ENCODE measurements around the gene MDN1.

MDN1 gene

DNA sequence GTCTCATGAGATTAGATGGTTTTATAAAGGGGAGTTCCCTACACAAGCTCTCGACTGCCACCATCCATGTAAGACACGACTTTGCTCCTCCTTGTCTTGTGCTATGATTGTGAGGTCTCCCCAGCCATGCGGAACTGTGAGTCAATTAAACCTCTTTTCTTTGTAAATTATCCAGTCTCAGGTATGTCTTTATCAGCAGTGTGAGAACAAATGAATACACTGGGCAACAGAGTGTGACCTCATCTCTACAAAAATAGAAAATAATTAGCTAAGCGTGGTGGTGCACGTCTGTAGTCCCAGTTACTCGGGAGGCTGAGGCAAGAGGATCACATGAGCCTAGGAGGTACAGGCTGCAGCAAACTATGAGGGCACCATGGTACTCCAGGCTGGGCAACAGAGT lies 51.3 kb downstream of the MDN1 start:
- no peak overlapping the region for H3K4me3 ChIP-seq (ENCODE audit: low read length)
- TF ChIP-seq, protein P1, sequence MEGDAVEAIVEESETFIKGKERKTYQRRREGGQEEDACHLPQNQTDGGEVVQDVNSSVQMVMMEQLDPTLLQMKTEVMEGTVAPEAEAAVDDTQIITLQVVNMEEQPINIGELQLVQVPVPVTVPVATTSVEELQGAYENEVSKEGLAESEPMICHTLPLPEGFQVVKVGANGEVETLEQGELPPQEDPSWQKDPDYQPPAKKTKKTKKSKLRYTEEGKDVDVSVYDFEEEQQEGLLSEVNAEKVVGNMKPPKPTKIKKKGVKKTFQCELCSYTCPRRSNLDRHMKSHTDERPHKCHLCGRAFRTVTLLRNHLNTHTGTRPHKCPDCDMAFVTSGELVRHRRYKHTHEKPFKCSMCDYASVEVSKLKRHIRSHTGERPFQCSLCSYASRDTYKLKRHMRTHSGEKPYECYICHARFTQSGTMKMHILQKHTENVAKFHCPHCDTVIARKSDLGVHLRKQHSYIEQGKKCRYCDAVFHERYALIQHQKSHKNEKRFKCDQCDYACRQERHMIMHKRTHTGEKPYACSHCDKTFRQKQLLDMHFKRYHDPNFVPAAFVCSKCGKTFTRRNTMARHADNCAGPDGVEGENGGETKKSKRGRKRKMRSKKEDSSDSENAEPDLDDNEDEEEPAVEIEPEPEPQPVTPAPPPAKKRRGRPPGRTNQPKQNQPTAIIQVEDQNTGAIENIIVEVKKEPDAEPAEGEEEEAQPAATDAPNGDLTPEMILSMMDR (conservative IDR thresholded peaks at IDR 0.05; ENCODE audit: low read length), result no peak
- DNase-seq (ENCODE audit: low read depth), result no peak

DNA sequence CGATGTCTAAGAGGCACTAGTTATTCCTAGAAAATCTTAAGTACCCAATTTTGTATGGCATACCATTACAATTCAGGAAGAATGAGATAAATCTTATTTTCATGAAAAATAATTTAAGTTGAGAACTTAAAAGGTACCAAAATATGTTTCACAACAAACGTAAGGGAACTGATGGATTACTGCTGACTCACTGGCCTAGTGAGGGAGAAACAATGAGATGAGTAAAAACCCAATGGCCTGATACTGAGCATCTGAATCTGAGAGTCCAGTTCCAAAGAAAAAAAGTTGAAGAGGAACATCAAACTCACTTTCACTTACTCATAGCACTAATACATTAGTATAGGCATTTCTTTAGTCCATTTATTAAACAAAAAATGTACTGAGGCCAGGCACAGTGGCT lies 56.0 kb downstream of the MDN1 start:
- TF ChIP-seq, protein P1 (conservative IDR thresholded peaks at IDR 0.05; ENCODE audit: low read length), result no peak
- DNase-seq (ENCODE audit: low read depth), result peak; percentile 22
- H3K4me3 ChIP-seq (ENCODE audit: low read length), result no peak overlapping the region

DNA sequence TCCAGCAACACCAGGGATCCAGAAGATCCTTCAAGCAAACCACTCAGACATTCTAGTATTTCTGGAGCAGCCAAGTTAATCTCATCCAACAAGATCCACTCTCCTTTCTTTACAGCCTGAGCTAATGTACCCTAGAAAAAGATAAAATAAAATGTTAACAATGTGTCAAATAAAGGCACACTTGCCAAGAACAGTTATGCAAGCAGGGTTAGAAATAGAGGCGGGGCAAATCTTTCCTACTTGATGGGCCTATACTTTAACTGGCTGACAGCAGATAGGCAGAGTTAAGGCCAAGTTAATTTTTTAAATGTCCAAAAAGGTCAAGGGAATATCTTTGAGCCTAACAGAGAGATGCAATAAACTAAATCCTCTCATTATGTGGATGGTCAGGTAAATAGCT lies 60.8 kb downstream of the MDN1 start:
- TF ChIP-seq, protein P1 (conservative IDR thresholded peaks at IDR 0.05; ENCODE audit: low read length), result no peak
- no peak overlapping the region for H3K4me3 ChIP-seq (ENCODE audit: low read length)
- no peak for DNase-seq (ENCODE audit: low read depth)

DNA sequence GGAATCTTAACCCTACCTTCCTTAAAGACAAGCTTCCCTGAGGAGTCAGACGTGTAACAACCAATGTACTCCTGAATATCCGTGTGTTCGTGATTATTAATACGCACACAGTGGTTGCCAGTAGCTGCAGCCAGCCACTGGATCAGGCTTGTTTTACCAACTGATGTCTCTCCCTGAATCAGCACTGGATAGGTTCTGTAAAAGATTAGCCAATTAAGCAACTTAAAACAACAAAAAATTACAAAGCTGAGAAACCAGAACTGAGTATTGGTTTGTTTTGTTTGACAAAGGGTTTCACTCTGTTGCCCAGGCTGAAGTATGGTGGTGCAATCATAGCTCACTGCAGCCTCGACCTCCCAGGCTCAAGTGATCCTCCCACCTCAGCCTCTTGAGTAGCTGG lies 69.3 kb downstream of the MDN1 start:
- H3K4me3 ChIP-seq (ENCODE audit: low read length), result no peak overlapping the region
- DNase-seq (ENCODE audit: low read depth), result no peak
- TF ChIP-seq, protein P1 (conservative IDR thresholded peaks at IDR 0.05; ENCODE audit: low read length), result no peak

DNA sequence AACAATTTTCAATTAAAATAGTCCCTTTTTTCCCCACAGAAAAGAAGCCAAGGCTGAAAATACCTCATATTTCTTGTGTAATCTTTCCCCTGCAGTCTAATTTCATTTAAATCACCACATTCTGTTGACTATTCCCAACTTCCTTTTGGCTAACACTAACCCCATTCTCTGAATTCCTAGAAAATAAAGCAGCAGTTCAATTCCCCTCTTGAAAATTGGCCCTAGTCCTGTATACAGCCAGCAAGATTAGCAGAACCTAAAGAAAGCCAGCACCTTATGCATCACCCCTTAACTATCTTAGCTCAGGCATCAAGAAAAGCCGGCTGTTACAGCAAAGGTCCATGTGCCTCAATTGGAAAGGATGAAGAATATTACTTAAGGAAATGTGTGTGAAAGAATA lies 69.7 kb downstream of the MDN1 start:
- peak; percentile 35 for DNase-seq (ENCODE audit: low read depth)
- TF ChIP-seq, protein P1 (conservative IDR thresholded peaks at IDR 0.05; ENCODE audit: low read length), result no peak
- H3K4me3 ChIP-seq (ENCODE audit: low read length), result no peak overlapping the region

DNA sequence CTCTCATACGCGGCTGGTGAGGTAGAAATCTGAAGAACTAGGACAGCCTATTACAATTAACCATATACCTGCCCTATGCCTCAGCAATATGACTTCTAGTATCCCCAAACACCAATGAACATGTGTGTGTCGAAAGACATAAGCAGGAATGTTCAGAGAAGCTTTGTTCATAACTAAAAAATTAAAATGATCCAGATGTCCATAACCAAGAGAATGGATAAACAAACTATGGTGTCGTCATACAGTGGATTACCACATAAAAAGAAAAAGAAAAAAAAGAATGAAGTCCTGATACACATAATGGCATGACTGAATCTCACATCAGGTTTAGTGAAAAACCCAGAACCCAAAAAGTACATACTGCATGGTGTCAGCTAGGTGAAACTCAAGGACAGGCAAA lies 73.9 kb downstream of the MDN1 start:
- no peak overlapping the region for H3K4me3 ChIP-seq (ENCODE audit: low read length)
- TF ChIP-seq, protein P1 (conservative IDR thresholded peaks at IDR 0.05; ENCODE audit: low read length), result no peak
- peak; percentile 76 for DNase-seq (ENCODE audit: low read depth)

DNA sequence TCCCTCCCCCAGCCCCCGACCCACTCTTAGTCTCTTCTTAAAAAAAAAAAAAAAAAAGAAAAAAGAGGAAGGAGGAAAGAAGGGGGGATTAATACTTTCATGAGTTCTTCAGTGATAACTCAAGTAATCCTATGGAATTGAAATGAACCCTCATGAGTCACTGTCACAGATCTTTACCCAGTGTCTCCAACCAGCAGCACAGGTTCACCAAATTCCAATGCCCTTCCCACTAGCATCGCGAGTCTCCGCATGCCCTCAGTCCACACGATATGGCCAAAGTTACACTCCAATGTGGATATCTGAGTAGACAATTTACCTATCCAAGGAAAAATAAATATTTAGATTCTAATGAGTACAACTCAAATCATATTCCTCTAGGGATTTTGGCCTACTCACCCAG lies 74.5 kb downstream of the MDN1 start:
- TF ChIP-seq, protein P1 (conservative IDR thresholded peaks at IDR 0.05; ENCODE audit: low read length), result no peak
- H3K4me3 ChIP-seq (ENCODE audit: low read length), result no peak overlapping the region
- no peak for DNase-seq (ENCODE audit: low read depth)
